Spleen (tissue), 7 donors: ENCODE data around the gene DDTL.

Experiments
- POLR2A ChIP-seq, 3 donors: fragments of 450-650 bp; IDR thresholded peaks; one replicate each; pipeline ENCODE4 v1.5.1; 2017; ENCODE audit warnings: antibody characterized with exemption in 3 of 3, mild to moderate bottlenecking in 1 of 3
- POLR2AphosphoS5 ChIP-seq, 3 donors: sonication (generic); formaldehyde crosslinking; IDR thresholded peaks; one replicate each; pipeline ENCODE4 v1.5.1; 2017; ENCODE audit warnings: antibody characterized with exemption in 3 of 3
- TF ChIP-seq, protein P1 (sequence below), 11 experiments: fragments of 200-600 bp in 7 of 11; fragments of 450-650 bp in 4 of 11; sonication (generic) in 4 of 11; IDR thresholded peaks in 8 of 11; conservative IDR thresholded peaks in 3 of 11; 1 replicate in 7 of 11; 2 replicates in 4 of 11; pipeline versions ENCODE4 v1.4.0 to v1.8.0; 2016 to 2021; ENCODE audit warnings: antibody characterized with exemption in 11 of 11, inconsistent platforms in 4 of 11, mild to moderate bottlenecking in 1 of 11
- donor health status: DM: no; HTN: no; CAD: no; lungs with moderate emphysema.
- donor health status: DM: no; HTN: no; CAD: no.
- donor health status: DM: no; HTN: no; CAD: no.

DNA sequence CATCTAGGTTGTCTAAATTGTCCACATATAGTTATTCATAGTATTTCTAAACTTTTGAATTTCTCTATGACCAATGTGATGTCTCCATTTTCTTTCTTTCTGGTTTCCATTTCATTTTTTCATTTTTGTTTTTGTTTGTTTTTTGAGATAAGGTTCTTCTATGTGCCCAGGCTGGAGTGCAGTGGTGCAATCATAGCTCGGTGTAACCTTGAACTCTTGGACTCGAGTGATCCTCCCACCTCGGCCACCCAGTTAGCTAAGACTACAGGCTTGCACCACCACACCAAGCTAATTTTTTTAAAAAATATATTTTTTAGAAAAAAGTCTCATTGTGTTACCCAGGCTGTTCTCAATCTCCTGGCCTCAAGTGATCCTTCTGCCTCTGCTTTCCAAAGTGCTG, 30.4 kb downstream of the DDTL start:
- TF ChIP-seq, protein P1, sequence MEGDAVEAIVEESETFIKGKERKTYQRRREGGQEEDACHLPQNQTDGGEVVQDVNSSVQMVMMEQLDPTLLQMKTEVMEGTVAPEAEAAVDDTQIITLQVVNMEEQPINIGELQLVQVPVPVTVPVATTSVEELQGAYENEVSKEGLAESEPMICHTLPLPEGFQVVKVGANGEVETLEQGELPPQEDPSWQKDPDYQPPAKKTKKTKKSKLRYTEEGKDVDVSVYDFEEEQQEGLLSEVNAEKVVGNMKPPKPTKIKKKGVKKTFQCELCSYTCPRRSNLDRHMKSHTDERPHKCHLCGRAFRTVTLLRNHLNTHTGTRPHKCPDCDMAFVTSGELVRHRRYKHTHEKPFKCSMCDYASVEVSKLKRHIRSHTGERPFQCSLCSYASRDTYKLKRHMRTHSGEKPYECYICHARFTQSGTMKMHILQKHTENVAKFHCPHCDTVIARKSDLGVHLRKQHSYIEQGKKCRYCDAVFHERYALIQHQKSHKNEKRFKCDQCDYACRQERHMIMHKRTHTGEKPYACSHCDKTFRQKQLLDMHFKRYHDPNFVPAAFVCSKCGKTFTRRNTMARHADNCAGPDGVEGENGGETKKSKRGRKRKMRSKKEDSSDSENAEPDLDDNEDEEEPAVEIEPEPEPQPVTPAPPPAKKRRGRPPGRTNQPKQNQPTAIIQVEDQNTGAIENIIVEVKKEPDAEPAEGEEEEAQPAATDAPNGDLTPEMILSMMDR (IDR thresholded peaks at IDR 0.05 in 8 of 11, conservative IDR thresholded peaks at IDR 0.05 in 3 of 11) = no peak
- no peak for TF ChIP-seq POLR2AphosphoS5 (IDR thresholded peaks at IDR 0.05)
- TF ChIP-seq POLR2A (IDR thresholded peaks at IDR 0.05) = no peak
